NT2/D1 (cell line): ENCODE measurements around the gene NOL3.

ENCODE experiments used
- SUZ12 ChIP-seq: IDR thresholded peaks from 2 replicates; pipeline ENCODE4 v1.6.1; 2011; ENCODE audit not compliant: insufficient read length, insufficient read depth; ENCODE audit errors: extremely low read depth
- YY1 ChIP-seq: IDR thresholded peaks from 2 replicates; pipeline ENCODE4 v1.6.1; 2011; ENCODE audit not compliant: insufficient read length, insufficient read depth
- ZNF274 ChIP-seq: IDR thresholded peaks from 2 replicates; pipeline ENCODE4 v1.6.1; 2011; ENCODE audit warnings: mild to moderate bottlenecking, low read depth, low read length

DNA sequence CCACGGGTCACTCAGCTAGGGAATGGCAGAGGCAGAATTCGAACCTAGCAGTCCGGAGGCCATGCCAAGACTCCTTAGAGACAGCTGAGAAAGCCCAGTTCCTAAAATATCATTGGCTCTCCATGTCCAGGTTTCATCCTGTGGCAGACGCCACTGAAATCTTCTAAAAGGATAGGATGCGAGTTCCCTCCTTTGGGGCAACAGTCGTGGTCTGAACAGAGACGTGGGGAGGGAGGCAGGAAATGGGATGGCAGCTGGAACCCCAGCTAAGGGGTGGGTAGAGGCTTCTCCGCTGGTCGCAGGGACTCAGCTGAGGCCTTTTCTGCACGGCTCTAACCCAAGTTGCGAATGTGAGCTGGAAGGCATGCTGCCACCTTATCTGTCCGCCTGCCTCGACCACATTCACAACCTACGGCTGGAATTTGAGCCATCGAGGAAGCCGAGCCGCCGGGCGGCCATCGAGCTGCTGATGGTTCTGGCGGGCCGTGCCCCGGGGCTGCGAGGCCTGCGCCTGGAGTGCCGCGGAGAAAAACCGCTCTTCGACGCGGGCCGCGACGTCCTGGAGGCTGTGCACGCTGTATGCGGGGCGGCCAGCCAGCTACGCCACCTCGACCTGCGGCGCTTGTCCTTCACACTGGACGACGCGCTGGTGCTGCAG is 7.7 kb upstream of the NOL3 start:
- no peak for TF ChIP-seq YY1
- no peak for TF ChIP-seq SUZ12
- no peak for TF ChIP-seq ZNF274
